ENCODE measurements around the gene TANGO2. TPM values are rescaled to one million over a fixed set of nuclear protein-coding genes. Genes with fewer than 3 reads are reported as not detected.
A peak's percentile ranks its signal among the peaks of the same experiment; 100 is the strongest.

The TANGO2 gene
- total and polyA plus RNA-seq, 7 experiments from 2014 or later, result 20.0 to 43.1 (median 38.6) TPM

DNA sequence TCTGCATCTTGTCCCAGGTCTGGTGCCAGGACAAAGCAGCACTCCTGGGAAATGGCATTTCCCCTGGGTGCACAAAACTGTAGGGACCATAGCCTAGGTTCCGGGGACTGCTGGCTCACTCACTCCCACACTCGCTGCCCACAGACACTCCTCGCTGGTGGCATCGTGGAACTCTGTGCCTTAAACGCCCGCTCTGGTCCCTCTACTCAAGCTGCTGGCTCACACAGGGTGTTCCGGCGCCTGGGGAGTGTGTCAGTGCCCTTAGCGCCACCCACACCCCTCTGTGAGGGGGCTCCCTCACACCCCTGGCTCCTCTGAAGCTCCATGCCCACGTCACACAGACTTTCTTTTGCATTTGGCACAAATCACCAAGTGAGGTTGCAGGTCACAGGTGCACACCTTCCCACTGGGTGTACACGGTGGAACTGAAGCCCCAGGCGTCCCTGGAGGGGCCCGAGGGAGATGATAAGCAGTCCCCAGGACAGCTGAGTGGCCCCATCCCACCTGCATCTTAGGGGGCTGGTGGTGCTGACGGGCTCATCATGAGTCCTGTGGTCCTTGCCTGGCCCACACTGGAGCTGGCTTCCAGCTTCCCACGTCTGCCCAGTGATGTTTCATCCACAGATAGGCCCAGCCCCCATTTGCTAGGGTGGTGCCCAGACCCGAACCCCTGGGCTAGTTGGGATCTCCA, 35.9 kb downstream of the TANGO2 start:
- CTCF ChIA-PET, result no interaction called here
- H3K9me3 Mint-ChIP-seq, result peaks cover 0 to 1% (median 0%) of the 10 kb centered on the region in 11 donors
- intact Hi-C loops (cut with micrococcal nuclease), result no loop called here
- Histone ChIP-seq H3K36me3 (ENCODE audit: control insufficient read depth in 2 of 3, insufficient read depth in 3 of 3, low read length in 3 of 3) (peaks cover 0 to 87% (median 4%) of the 10 kb centered on the region in 3 experiments), H3K4me3 (ENCODE audit: low read length) (no peak overlapping the region), H3K27ac (ENCODE audit: low read depth, low read length) (no peak overlapping the region), H3K27me3 (ENCODE audit: control insufficient read depth in 2 of 2, insufficient read depth in 2 of 2, low read length in 2 of 2) (no peaks in the 10 kb centered on the region), H3K4me1 (ENCODE audit: control insufficient read depth in 2 of 2, insufficient read depth in 2 of 2, low read length in 2 of 2) (no peaks in the 10 kb centered on the region), H3K9me3 (ENCODE audit: control insufficient read depth in 2 of 3, low read length in 3 of 3) (no peaks in the 10 kb centered on the region)
- no peak overlapping the region for H3K27ac Mint-ChIP-seq
- ATAC-seq, result no peak
- H3K4me1 Mint-ChIP-seq, result peaks cover 0 to 15% (median 6%) of the 10 kb centered on the region in 7 donors
- peaks cover 4 to 16% (median 9%) of the 10 kb centered on the region in 5 donors for H3K36me3 Mint-ChIP-seq
- no peaks in the 10 kb centered on the region for H3K27me3 Mint-ChIP-seq
- DNase-seq, result no peak
- POLR2A ChIA-PET, result no interaction called here
- no peak overlapping the region for H3K4me3 Mint-ChIP-seq

DNA sequence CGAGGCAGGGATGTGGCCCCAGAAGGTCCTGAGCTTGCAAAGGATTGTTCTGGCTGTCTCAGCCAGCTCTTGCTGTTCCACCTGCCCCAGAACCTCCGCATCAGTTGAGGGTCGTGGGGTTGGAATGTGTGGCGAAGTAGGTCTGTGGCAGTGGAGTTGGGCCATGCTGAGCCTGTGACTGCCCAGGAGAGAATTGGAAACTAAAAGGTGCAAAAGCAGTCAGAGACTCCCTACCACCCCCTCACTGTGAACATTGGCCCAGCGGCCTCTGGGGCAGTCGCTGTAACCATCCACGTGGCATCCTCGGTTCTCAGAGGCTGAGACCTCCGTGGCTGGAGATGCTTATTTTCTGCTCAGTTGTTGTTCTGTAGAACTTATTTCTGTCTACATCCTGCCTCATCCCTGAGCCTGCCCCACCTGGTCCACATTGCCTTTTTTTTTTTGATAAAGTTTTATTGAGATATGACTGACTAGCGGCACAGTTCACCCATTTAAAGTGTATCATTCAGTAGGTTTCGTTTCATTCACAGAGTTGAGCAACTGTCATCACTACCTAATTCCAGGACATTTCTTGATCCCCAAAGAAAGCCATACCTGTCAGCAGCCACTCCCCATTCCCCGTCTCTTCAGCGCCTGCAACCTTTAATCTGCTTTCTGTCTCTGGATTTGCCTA, 36.8 kb downstream of the TANGO2 start:
- H3K4me1 ChIP-seq (ENCODE audit: control insufficient read depth in 2 of 2, insufficient read depth in 2 of 2, low read length in 2 of 2), result no peaks in the 10 kb centered on the region
- peaks cover 0 to 87% (median 4%) of the 10 kb centered on the region in 3 experiments for H3K36me3 ChIP-seq (ENCODE audit: control insufficient read depth in 2 of 3, insufficient read depth in 3 of 3, low read length in 3 of 3)
- POLR2A ChIA-PET, result no interaction called here
- ATAC-seq (no peak), DNase-seq (no peak)
- H3K4me3 ChIP-seq (ENCODE audit: low read length), result no peak overlapping the region
- H3K27me3 Mint-ChIP-seq, result no peaks in the 10 kb centered on the region
- no peaks in the 10 kb centered on the region for H3K27me3 ChIP-seq (ENCODE audit: control insufficient read depth in 2 of 2, insufficient read depth in 2 of 2, low read length in 2 of 2)
- no peak overlapping the region for H3K27ac ChIP-seq (ENCODE audit: low read depth, low read length)
- H3K4me3 Mint-ChIP-seq, result no peak overlapping the region
- peaks cover 0 to 15% (median 6%) of the 10 kb centered on the region in 7 donors for H3K4me1 Mint-ChIP-seq
- CTCF ChIA-PET, result no interaction called here
- H3K27ac Mint-ChIP-seq, result peak overlapping the region in 1 of 9 donors; percentile 66
- peaks cover 4 to 20% (median 9%) of the 10 kb centered on the region in 5 donors for H3K36me3 Mint-ChIP-seq
- H3K9me3 Mint-ChIP-seq, result peaks cover 0 to 1% (median 0%) of the 10 kb centered on the region in 11 donors
- intact Hi-C loops (cut with micrococcal nuclease), result no loop called here
- no peaks in the 10 kb centered on the region for H3K9me3 ChIP-seq (ENCODE audit: control insufficient read depth in 2 of 3, low read length in 3 of 3)

DNA sequence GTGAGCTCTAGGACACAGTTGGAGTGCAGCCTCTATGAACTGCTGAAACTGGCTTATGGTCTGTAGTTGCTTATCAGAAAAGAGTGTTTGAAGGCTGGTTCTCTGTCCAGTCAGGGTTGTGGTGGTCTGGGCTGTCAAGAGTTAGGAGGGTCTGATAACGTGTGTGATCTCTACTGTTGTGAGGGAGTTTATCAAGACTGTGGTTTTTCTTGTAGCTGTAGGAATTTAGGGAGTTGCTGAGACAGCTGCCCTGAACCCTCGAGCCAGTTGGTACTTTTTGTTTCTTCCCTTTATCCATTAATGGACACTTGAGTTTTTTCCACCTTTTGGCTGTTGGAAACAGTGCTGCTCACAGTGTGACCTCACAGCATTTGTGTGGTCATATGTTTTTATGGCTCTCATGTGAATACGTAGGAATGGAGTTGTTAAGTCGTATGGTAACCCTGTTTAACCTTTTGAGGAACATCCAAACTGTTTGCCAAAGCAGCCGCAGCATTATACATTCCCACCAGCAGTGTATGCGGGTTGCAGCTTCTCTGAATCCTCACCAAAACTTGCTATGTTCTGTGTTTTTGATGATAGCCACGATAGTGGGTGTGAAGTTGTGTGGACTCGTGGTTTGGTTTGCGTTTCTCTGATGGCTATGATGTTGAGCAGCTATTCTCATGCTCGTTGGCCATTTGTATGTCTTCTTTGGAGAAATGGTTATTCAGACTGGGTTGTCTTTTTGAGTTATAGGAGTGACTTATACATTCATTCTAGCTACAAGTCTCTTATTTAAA, 38.3 kb downstream of the TANGO2 start:
- CTCF ChIA-PET, result interaction anchor here (0.6 kb wide), 1 partner anchor 1624 kb away, joined by 3 read pairs; no protein-coding TSS in a partner anchor
- POLR2A ChIA-PET, result no interaction called here
- no peak for DNase-seq
- Mint-ChIP-seq H3K36me3 (peaks cover 4 to 22% (median 9%) of the 10 kb centered on the region in 5 donors), H3K27me3 (no peaks in the 10 kb centered on the region), H3K9me3 (peaks cover 0 to under 1% (median 0%) of the 10 kb centered on the region in 11 donors), H3K27ac (peak overlapping the region in 2 of 9 donors; percentile 62 to 82), H3K4me1 (peaks cover 0 to 15% (median 6%) of the 10 kb centered on the region in 7 donors), H3K4me3 (no peak overlapping the region)
- Histone ChIP-seq H3K36me3 (ENCODE audit: control insufficient read depth in 2 of 3, insufficient read depth in 3 of 3, low read length in 3 of 3) (peaks cover 0 to 87% (median 4%) of the 10 kb centered on the region in 3 experiments), H3K9me3 (ENCODE audit: control insufficient read depth in 2 of 3, low read length in 3 of 3) (no peaks in the 10 kb centered on the region), H3K27me3 (ENCODE audit: control insufficient read depth in 2 of 2, insufficient read depth in 2 of 2, low read length in 2 of 2) (no peaks in the 10 kb centered on the region), H3K4me3 (ENCODE audit: low read length) (no peak overlapping the region), H3K27ac (ENCODE audit: low read depth, low read length) (peak overlapping the region; percentile 28), H3K4me1 (ENCODE audit: control insufficient read depth in 2 of 2, insufficient read depth in 2 of 2, low read length in 2 of 2) (no peaks in the 10 kb centered on the region)
- intact Hi-C loops (cut with micrococcal nuclease), result no loop called here
- ATAC-seq, result no peak

DNA sequence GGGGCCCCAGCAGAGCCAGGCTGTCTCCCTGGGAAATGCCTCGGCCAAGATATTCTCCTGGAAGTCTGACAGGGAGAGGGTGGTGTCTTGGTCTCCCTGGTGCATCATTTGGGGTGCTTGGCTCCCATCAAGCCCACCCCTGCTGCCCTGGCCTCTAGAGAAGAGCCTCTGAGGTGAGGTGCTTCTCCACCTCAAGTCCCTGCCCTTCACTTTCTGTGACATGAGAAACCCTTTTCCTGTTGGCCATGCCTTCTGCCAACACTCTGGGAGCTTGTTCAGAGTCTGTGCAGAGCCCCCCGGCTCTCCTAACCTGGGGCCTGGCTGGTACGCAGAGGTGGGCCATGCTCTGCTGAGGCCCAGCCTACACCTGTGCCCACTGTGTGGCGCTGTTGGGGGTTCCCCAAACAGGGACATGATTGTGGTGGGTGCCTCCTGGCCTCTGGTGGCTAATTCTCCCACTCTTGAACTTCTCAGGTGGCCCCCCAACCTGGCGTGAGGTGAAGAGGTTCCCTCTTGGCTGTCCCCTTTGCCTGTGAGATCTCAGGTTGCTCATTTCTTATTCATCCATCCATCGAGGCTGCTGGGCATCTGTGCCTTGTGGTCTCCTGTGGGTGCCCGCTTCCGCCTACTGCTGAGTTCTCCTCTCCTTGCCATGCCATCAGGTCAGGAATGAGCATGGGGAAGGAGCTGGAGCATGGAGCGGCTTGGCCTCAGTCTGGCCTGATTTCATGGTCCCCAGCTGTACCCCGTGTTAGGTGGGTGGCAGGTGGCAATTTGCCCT, 40.0 kb downstream of the TANGO2 start:
- ATAC-seq (no peak), DNase-seq (no peak)
- H3K36me3 ChIP-seq (ENCODE audit: control insufficient read depth in 2 of 3, insufficient read depth in 3 of 3, low read length in 3 of 3), result peaks cover 0 to 79% (median 4%) of the 10 kb centered on the region in 3 experiments
- Mint-ChIP-seq H3K27me3 (no peaks in the 10 kb centered on the region), H3K27ac (peak overlapping the region in 2 of 9 donors; percentile 4 to 30), H3K9me3 (no peaks in the 10 kb centered on the region), H3K4me3 (no peak overlapping the region), H3K4me1 (peaks cover 0 to 15% (median 6%) of the 10 kb centered on the region in 7 donors), H3K36me3 (peaks cover 4 to 19% (median 9%) of the 10 kb centered on the region in 5 donors)
- no peaks in the 10 kb centered on the region for H3K9me3 ChIP-seq (ENCODE audit: control insufficient read depth in 2 of 3, low read length in 3 of 3)
- ChIA-PET POLR2A (interaction anchor here (0.6 kb wide), 1 partner anchor 80 kb away, joined by 3 read pairs; no protein-coding TSS in a partner anchor), CTCF (no interaction called here)
- no peak overlapping the region for H3K4me3 ChIP-seq (ENCODE audit: low read length)
- no peak overlapping the region for H3K27ac ChIP-seq (ENCODE audit: low read depth, low read length)
- intact Hi-C loops (cut with micrococcal nuclease), result no loop called here
- H3K4me1 ChIP-seq (ENCODE audit: control insufficient read depth in 2 of 2, insufficient read depth in 2 of 2, low read length in 2 of 2), result no peaks in the 10 kb centered on the region
- no peaks in the 10 kb centered on the region for H3K27me3 ChIP-seq (ENCODE audit: control insufficient read depth in 2 of 2, insufficient read depth in 2 of 2, low read length in 2 of 2)

DNA sequence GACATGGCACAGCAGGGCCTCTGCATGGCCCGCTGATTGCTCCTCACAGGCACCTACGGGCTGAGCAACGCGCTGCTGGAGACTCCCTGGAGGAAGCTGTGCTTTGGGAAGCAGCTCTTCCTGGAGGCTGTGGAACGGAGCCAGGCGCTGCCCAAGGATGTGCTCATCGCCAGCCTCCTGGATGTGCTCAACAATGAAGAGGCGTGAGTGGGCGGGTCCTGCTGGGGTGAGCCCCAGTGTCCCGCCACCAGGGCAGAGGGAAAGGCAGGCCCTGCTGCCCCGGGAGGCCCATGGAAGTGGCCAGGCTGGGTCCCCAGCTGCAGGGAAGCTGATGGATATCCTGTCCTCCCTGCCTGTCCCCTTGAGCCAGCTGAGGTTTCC, 40.6 kb downstream of the TANGO2 start:
- peaks cover 0 to 73% (median 4%) of the 10 kb centered on the region in 3 experiments for H3K36me3 ChIP-seq (ENCODE audit: control insufficient read depth in 2 of 3, insufficient read depth in 3 of 3, low read length in 3 of 3)
- H3K27ac ChIP-seq (ENCODE audit: low read depth, low read length), result no peak overlapping the region
- H3K9me3 ChIP-seq (ENCODE audit: control insufficient read depth in 2 of 3, low read length in 3 of 3), result no peaks in the 10 kb centered on the region
- no peak overlapping the region for H3K27ac Mint-ChIP-seq
- peaks cover 4 to 19% (median 9%) of the 10 kb centered on the region in 5 donors for H3K36me3 Mint-ChIP-seq
- CTCF ChIA-PET, result no interaction called here
- H3K4me3 ChIP-seq (ENCODE audit: low read length), result no peak overlapping the region
- intact Hi-C loops (cut with micrococcal nuclease), result no loop called here
- H3K4me1 Mint-ChIP-seq, result peaks cover 0 to 15% (median 6%) of the 10 kb centered on the region in 7 donors
- ATAC-seq (no peak), DNase-seq (no peak)
- H3K27me3 Mint-ChIP-seq, result no peaks in the 10 kb centered on the region
- no peak overlapping the region for H3K4me3 Mint-ChIP-seq
- H3K27me3 ChIP-seq (ENCODE audit: control insufficient read depth in 2 of 2, insufficient read depth in 2 of 2, low read length in 2 of 2), result no peaks in the 10 kb centered on the region
- POLR2A ChIA-PET, result interaction anchor here (0.5 to 0.6 kb wide), 2 partner anchors 13 to 31 kb away, joined by 4 read pairs; no protein-coding TSS in a partner anchor
- no peaks in the 10 kb centered on the region for H3K9me3 Mint-ChIP-seq
- no peaks in the 10 kb centered on the region for H3K4me1 ChIP-seq (ENCODE audit: control insufficient read depth in 2 of 2, insufficient read depth in 2 of 2, low read length in 2 of 2)
